ENCODE data around the gene WWTR1.

DNA sequence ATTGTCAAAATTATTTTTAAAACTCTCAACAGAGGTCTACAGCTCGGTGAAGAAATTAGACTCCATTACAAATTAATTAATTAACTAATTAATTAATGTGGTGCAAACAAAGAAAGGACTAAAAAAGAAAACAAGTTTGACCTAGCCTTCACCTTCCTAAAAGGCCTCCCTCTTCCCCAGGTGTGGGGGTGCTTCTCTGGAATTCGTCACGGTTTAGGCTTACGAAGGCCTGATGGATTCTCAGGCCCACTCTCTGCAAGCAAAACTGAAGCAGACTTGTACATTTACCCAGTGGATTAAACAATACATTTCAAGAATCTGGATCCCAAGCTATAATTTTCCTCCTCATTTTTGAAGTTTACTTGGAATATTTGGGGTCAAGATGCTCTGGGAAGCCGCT is 94.7 kb downstream of the WWTR1 start:
- TF ChIP-seq, protein P1, sequence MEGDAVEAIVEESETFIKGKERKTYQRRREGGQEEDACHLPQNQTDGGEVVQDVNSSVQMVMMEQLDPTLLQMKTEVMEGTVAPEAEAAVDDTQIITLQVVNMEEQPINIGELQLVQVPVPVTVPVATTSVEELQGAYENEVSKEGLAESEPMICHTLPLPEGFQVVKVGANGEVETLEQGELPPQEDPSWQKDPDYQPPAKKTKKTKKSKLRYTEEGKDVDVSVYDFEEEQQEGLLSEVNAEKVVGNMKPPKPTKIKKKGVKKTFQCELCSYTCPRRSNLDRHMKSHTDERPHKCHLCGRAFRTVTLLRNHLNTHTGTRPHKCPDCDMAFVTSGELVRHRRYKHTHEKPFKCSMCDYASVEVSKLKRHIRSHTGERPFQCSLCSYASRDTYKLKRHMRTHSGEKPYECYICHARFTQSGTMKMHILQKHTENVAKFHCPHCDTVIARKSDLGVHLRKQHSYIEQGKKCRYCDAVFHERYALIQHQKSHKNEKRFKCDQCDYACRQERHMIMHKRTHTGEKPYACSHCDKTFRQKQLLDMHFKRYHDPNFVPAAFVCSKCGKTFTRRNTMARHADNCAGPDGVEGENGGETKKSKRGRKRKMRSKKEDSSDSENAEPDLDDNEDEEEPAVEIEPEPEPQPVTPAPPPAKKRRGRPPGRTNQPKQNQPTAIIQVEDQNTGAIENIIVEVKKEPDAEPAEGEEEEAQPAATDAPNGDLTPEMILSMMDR (conservative IDR thresholded peaks at IDR 0.05; ENCODE audit: low read depth, low read length), result no peak
- TF ChIP-seq FOS (IDR thresholded peaks at IDR 0.05; ENCODE audit: low read depth, low read length), result no peak
- no peak for TF ChIP-seq POLR2A (IDR thresholded peaks at IDR 0.05; ENCODE audit: low read depth, low read length)
- TF ChIP-seq RAD21 (IDR thresholded peaks at IDR 0.05; ENCODE audit: low read length), result no peak
- no peak for TF ChIP-seq SMC3 (IDR thresholded peaks at IDR 0.05; ENCODE audit: low read depth, low read length)

Measured in IMR-90 (cell line).